Measurements from ENCODE around the gene NT5C3B. TPM values are rescaled to one million over a fixed set of nuclear protein-coding genes. Genes with fewer than 3 reads are reported as not detected.

NT5C3B gene
- polyA plus RNA-seq, 1 donor (not counting 4 experiments of a cell fraction or from before 2014, with no cell fraction given), result 109 TPM

DNA sequence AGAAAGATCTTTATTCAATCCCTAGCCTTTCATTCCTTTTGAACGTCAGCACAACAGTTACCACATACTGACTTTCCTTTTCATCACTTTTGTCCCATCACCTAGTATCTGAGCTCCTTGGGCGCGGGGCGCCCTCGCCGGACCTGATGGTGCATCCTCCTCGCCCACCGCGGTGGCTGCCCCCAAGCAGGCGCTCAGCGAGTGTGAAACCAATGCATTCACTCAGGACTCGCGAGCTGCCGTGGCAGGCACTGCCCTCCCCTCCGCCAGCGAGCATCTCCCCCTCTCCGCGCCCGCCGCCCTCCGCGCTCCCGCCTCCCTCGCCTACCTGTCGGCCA is 28.4 kb upstream of the NT5C3B start:
- DNase-seq (ENCODE audit: low read depth, low spot score) (no peak), FAIRE-seq (no peak)
- H3K9me1 ChIP-seq (ENCODE audit: control insufficient read depth, extremely low read depth, insufficient read depth, low read length), result no peaks in the 10 kb centered on the region
- H3K27ac ChIP-seq (ENCODE audit: control insufficient read depth, insufficient read depth, low read length), result peak overlapping the region; percentile 79
- no peaks in the 10 kb centered on the region for H3K27me3 ChIP-seq (ENCODE audit: control insufficient read depth, extremely low read depth, insufficient read depth, low read length)
- dilution Hi-C loops (cut with MboI; ENCODE audit: extremely low pct_ligation_motif_present, low sequenced_read_pairs), result no loop called here
- peak overlapping the region; percentile 92 to 95 (median 93) for H3K4me3 ChIP-seq (ENCODE audit: control insufficient read depth in 2 of 3, extremely low read depth in 1 of 3, insufficient read depth in 2 of 3, low read depth in 1 of 3, low read length in 3 of 3)
- peak overlapping the region; percentile 82 for H3K4me2 ChIP-seq (ENCODE audit: control insufficient read depth, extremely low read depth, insufficient read depth, low read depth, low read length)
- peak overlapping the region; percentile 88 for H2AFZ ChIP-seq (ENCODE audit: control insufficient read depth, low read length)
- peaks cover 2% of the 10 kb centered on the region for H4K20me1 ChIP-seq (ENCODE audit: control insufficient read depth, extremely low read depth, insufficient read depth, low read length)
- no peaks in the 10 kb centered on the region for H3K9me3 ChIP-seq (ENCODE audit: control insufficient read depth, low read depth, low read length)
- peak overlapping the region; percentile 95 for H3K9ac ChIP-seq (ENCODE audit: control insufficient read depth, extremely low read depth, insufficient read depth, low read length)
- peaks cover 49% of the 10 kb centered on the region for H3K79me2 ChIP-seq (ENCODE audit: control insufficient read depth, insufficient read depth, low read length)
- peaks cover 8 to 19% of the 10 kb centered on the region in 2 experiments for H3K36me3 ChIP-seq (ENCODE audit: control insufficient read depth in 2 of 2, extremely low read depth in 1 of 2, insufficient read depth in 2 of 2, low read length in 2 of 2)
- H3K4me1 ChIP-seq (ENCODE audit: control insufficient read depth, extremely low read depth, insufficient read depth, low read length), result peaks cover 18% of the 10 kb centered on the region
- no peak for TF ChIP-seq EZH2 (IDR thresholded peaks at IDR 0.05; ENCODE audit: low read length)
- TF ChIP-seq, protein P1, sequence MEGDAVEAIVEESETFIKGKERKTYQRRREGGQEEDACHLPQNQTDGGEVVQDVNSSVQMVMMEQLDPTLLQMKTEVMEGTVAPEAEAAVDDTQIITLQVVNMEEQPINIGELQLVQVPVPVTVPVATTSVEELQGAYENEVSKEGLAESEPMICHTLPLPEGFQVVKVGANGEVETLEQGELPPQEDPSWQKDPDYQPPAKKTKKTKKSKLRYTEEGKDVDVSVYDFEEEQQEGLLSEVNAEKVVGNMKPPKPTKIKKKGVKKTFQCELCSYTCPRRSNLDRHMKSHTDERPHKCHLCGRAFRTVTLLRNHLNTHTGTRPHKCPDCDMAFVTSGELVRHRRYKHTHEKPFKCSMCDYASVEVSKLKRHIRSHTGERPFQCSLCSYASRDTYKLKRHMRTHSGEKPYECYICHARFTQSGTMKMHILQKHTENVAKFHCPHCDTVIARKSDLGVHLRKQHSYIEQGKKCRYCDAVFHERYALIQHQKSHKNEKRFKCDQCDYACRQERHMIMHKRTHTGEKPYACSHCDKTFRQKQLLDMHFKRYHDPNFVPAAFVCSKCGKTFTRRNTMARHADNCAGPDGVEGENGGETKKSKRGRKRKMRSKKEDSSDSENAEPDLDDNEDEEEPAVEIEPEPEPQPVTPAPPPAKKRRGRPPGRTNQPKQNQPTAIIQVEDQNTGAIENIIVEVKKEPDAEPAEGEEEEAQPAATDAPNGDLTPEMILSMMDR (optimal IDR thresholded peaks at IDR 0.05 in 1 of 3, IDR thresholded peaks at IDR 0.05 in 1 of 3, conservative IDR thresholded peaks at IDR 0.05 in 1 of 3; ENCODE audit: extremely low read depth in 1 of 3, insufficient read depth in 2 of 3, low read length in 3 of 3), result no peak

DNA sequence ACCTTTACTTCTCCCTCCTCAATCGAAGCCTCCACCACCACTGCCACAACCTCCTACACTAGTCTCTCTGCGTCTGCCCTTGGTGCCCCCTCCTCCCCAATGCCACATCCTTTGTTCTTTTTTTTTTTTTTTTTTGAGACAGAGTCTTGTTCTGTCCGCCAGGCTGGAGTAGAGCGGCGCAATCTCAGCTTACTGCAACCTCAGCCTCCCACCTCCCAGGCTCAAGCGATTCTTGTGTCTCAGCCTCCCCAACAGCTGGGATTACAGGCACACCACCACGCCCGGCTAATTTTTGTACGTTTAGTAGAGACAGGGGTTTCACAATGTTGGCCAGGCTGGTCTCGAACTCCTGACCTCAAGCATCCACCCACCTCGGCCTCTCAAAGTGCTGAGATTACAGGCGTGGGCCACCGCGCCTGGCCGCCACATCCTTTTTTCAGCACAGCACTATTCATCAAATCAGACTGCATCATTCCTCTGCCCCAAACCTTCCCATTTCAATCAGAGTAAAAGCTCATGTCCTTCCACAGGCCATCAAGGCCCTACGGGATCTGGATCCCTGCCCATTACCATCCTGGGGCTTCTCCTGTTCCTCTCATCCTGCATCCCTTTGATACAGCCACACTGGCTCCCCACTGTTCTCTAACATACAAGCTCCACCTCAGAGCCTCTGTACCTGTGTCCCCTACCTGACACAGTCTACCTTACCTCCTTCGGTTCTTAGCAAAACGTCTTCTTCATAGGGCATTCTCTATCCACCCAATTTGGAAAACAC is 27.2 kb upstream of the NT5C3B start:
- Histone ChIP-seq H2AFZ (ENCODE audit: control insufficient read depth, low read length) (no peak overlapping the region), H3K27me3 (ENCODE audit: control insufficient read depth, extremely low read depth, insufficient read depth, low read length) (no peaks in the 10 kb centered on the region), H4K20me1 (ENCODE audit: control insufficient read depth, extremely low read depth, insufficient read depth, low read length) (peaks cover 2% of the 10 kb centered on the region), H3K79me2 (ENCODE audit: control insufficient read depth, insufficient read depth, low read length) (peaks cover 56% of the 10 kb centered on the region), H3K9ac (ENCODE audit: control insufficient read depth, extremely low read depth, insufficient read depth, low read length) (peak overlapping the region; percentile 95), H3K4me3 (ENCODE audit: control insufficient read depth in 2 of 3, extremely low read depth in 1 of 3, insufficient read depth in 2 of 3, low read depth in 1 of 3, low read length in 3 of 3) (peak overlapping the region in 2 of 3 experiments; percentile 92 to 95), H3K4me2 (ENCODE audit: control insufficient read depth, extremely low read depth, insufficient read depth, low read depth, low read length) (peak overlapping the region; percentile 82), H3K27ac (ENCODE audit: control insufficient read depth, insufficient read depth, low read length) (no peak overlapping the region), H3K9me3 (ENCODE audit: control insufficient read depth, low read depth, low read length) (no peaks in the 10 kb centered on the region), H3K36me3 (ENCODE audit: control insufficient read depth in 2 of 2, extremely low read depth in 1 of 2, insufficient read depth in 2 of 2, low read length in 2 of 2) (peaks cover 3 to 12% of the 10 kb centered on the region in 2 experiments), H3K9me1 (ENCODE audit: control insufficient read depth, extremely low read depth, insufficient read depth, low read length) (no peaks in the 10 kb centered on the region), H3K4me1 (ENCODE audit: control insufficient read depth, extremely low read depth, insufficient read depth, low read length) (peaks cover 17% of the 10 kb centered on the region)
- DNase-seq (ENCODE audit: low read depth, low spot score), result no peak
- TF ChIP-seq, protein P1 (optimal IDR thresholded peaks at IDR 0.05 in 1 of 3, IDR thresholded peaks at IDR 0.05 in 1 of 3, conservative IDR thresholded peaks at IDR 0.05 in 1 of 3; ENCODE audit: extremely low read depth in 1 of 3, insufficient read depth in 2 of 3, low read length in 3 of 3), result no peak
- TF ChIP-seq EZH2 (IDR thresholded peaks at IDR 0.05; ENCODE audit: low read length), result no peak
- dilution Hi-C loops (cut with MboI; ENCODE audit: extremely low pct_ligation_motif_present, low sequenced_read_pairs), result no loop called here
- no peak for FAIRE-seq
